ENCODE results near the gene KLHDC7A. TPM values are rescaled to one million over a fixed set of nuclear protein-coding genes. Genes with fewer than 3 reads are reported as not detected.

The KLHDC7A gene
- total RNA-seq, 2 experiments from 2014 or later, result not detected

GRCh38 chr1:18463063-18463462, 17.7 kb upstream of the KLHDC7A start:
- no peak for DNase-seq
- no peak overlapping the region for H3K27ac Mint-ChIP-seq
- CTCF ChIA-PET, result no interaction called here
- no peaks in the 10 kb centered on the region for H3K9me3 Mint-ChIP-seq (ENCODE audit: low read depth)
- ATAC-seq, result no peak
- no peaks in the 10 kb centered on the region for H3K36me3 Mint-ChIP-seq
- no peaks in the 10 kb centered on the region for H3K4me1 Mint-ChIP-seq
- no peak overlapping the region for H3K4me3 Mint-ChIP-seq
- H3K27me3 Mint-ChIP-seq, result no peaks in the 10 kb centered on the region

DNA sequence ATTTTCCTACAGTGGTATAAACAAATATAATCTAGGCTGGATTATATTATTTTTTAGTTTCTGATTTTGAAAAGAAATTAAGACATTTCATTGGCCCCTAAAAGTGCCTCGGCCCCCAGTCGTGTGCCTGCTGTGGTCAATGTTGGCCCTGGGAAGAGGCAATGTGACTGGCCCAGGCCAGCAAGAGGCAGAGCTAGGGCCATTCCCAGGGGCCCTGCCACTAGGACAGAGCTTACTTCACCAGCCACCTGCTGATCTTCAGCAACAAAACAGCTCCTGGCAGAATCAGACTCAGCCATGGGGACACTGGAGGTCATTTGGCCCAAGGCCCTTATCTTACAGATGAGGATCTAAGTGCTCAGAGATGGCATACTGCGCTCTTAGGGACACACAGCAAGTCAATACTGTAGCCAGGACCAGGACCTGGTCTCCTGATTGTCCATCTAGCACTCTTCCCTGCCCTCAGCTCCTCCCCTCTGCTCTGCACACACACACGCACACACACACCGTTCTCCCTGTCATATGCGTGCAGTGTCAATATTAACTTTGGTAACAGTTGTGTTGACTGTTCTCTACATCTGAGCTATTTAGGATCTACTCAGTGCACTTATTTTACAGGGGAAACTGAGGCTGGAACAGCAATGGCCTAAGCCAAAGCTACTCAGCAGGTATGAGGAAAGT, 16.6 kb upstream of the KLHDC7A start:
- H3K4me3 Mint-ChIP-seq, result no peak overlapping the region
- H3K9me3 Mint-ChIP-seq (ENCODE audit: low read depth), result no peaks in the 10 kb centered on the region
- no peaks in the 10 kb centered on the region for H3K27me3 Mint-ChIP-seq
- DNase-seq (no peak), ATAC-seq (no peak)
- H3K36me3 Mint-ChIP-seq, result no peaks in the 10 kb centered on the region
- no peaks in the 10 kb centered on the region for H3K4me1 Mint-ChIP-seq
- H3K27ac Mint-ChIP-seq, result no peak overlapping the region
- CTCF ChIA-PET, result no interaction called here

GRCh38 chr1:18464665-18465050, 16.1 kb upstream of the KLHDC7A start:
- H3K4me1 Mint-ChIP-seq, result no peaks in the 10 kb centered on the region
- DNase-seq, result no peak
- CTCF ChIA-PET, result no interaction called here
- no peak for ATAC-seq
- H3K27me3 Mint-ChIP-seq, result no peaks in the 10 kb centered on the region
- H3K36me3 Mint-ChIP-seq, result no peaks in the 10 kb centered on the region
- no peak overlapping the region for H3K4me3 Mint-ChIP-seq
- H3K9me3 Mint-ChIP-seq (ENCODE audit: low read depth), result no peaks in the 10 kb centered on the region
- H3K27ac Mint-ChIP-seq, result no peak overlapping the region

GRCh38 chr1:18466676-18467075, 14.1 kb upstream of the KLHDC7A start:
- Mint-ChIP-seq H3K9me3 (ENCODE audit: low read depth) (no peaks in the 10 kb centered on the region), H3K27ac (no peak overlapping the region), H3K4me1 (no peaks in the 10 kb centered on the region), H3K36me3 (no peaks in the 10 kb centered on the region), H3K27me3 (no peaks in the 10 kb centered on the region), H3K4me3 (no peak overlapping the region)
- DNase-seq (no peak), ATAC-seq (no peak)
- CTCF ChIA-PET, result no interaction called here

- H3K9me3 Mint-ChIP-seq (ENCODE audit: low read depth), result no peaks in the 10 kb centered on the region
- CTCF ChIA-PET, result no interaction called here
Measured at GRCh38 chr1:18468570-18468969, 12.2 kb upstream of the KLHDC7A start.

DNA sequence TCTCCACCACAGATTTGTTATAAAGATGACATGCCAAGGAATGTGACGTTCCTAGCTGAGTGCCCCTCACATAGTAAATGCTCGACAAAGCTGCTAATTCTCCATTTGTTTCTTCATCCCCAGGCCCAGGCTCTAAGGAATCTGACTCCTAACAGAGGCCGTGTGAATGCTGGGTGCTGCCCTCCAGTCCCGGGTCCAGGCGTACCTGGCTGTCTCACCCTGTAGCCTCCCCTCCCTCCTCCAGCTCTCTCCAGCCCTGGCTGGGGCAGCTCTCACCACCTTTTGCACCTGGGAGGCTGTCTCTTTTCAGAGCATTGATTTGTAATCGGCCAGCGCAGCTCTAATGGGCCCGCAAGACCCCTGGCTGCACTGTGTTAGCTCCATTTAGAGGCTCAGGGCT, 11.2 kb upstream of the KLHDC7A start:
- no peak overlapping the region for H3K4me3 Mint-ChIP-seq
- CTCF ChIA-PET, result no interaction called here
- no peaks in the 10 kb centered on the region for H3K9me3 Mint-ChIP-seq (ENCODE audit: low read depth)
- no peak overlapping the region for H3K27ac Mint-ChIP-seq
- no peaks in the 10 kb centered on the region for H3K27me3 Mint-ChIP-seq
- no peaks in the 10 kb centered on the region for H3K4me1 Mint-ChIP-seq
- ATAC-seq (no peak), DNase-seq (no peak)
- H3K36me3 Mint-ChIP-seq, result no peaks in the 10 kb centered on the region

More at GRCh38 chr1:18468570-18468969, 12.2 kb upstream of the KLHDC7A start:
- no peak overlapping the region for H3K27ac Mint-ChIP-seq
- H3K27me3 Mint-ChIP-seq, result no peaks in the 10 kb centered on the region
- no peaks in the 10 kb centered on the region for H3K4me1 Mint-ChIP-seq
- no peak for ATAC-seq
- H3K36me3 Mint-ChIP-seq, result no peaks in the 10 kb centered on the region
- no peak overlapping the region for H3K4me3 Mint-ChIP-seq
- DNase-seq, result no peak

- Mint-ChIP-seq H3K27ac (no peak overlapping the region), H3K9me3 (ENCODE audit: low read depth) (no peaks in the 10 kb centered on the region), H3K27me3 (no peaks in the 10 kb centered on the region), H3K4me3 (no peak overlapping the region), H3K36me3 (no peaks in the 10 kb centered on the region), H3K4me1 (no peaks in the 10 kb centered on the region)
- DNase-seq (no peak), ATAC-seq (no peak)
- CTCF ChIA-PET, result no interaction called here
Measured at GRCh38 chr1:18470671-18471355, 9.9 kb upstream of the KLHDC7A start.

DNA sequence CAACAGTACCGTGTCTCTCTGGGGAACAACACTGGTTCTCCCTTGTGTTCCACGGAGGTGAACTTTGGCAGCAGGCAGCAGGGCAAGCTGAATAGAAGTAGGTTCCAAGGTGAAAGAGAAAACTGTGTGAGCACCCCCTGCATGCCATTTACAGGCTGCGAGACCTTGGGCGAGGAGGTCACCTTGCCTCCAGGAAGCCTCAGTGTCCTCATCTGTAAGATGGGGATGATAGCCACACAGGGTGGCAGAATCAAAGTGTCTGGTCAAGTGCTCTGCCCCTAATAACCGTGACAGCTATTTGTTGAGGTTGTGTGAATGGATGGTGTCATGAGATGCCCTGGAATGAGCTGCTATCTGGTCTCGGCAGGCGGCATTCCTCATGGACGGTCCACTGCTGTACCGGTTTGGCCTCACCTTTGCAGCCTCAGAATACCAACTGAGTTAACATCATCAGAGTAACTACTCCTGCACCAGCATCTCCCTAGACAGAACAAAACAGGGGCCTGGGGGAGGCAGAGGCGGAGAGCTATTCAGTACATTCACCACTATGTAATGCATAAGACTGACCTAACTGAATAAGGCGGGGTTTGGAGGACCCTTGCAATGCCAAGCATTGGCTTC, 7.4 kb upstream of the KLHDC7A start:
- peaks cover 1% of the 10 kb centered on the region for H3K4me1 Mint-ChIP-seq
- no peak for DNase-seq
- H3K27ac Mint-ChIP-seq, result no peak overlapping the region

GRCh38 chr1:18474559-18475175, 6.1 kb upstream of the KLHDC7A start:
- H3K4me1 Mint-ChIP-seq, result peaks cover 9% of the 10 kb centered on the region
- no peaks in the 10 kb centered on the region for H3K36me3 Mint-ChIP-seq
- no peaks in the 10 kb centered on the region for H3K9me3 Mint-ChIP-seq (ENCODE audit: low read depth)
- DNase-seq (no peak), ATAC-seq (no peak)
- H3K27me3 Mint-ChIP-seq, result no peaks in the 10 kb centered on the region
- no peak overlapping the region for H3K27ac Mint-ChIP-seq
- CTCF ChIA-PET, result no interaction called here
- H3K4me3 Mint-ChIP-seq, result no peak overlapping the region

More for the DNA sequence above, 7.4 kb upstream of the KLHDC7A start:
- Mint-ChIP-seq H3K4me3 (no peak overlapping the region), H3K9me3 (ENCODE audit: low read depth) (no peaks in the 10 kb centered on the region), H3K36me3 (no peaks in the 10 kb centered on the region), H3K27me3 (no peaks in the 10 kb centered on the region)
- CTCF ChIA-PET, result interaction anchor here (0.6 kb wide), 1 partner anchor 83 kb away, joined by 3 read pairs; no protein-coding TSS in a partner anchor
- ATAC-seq, result no peak

DNA sequence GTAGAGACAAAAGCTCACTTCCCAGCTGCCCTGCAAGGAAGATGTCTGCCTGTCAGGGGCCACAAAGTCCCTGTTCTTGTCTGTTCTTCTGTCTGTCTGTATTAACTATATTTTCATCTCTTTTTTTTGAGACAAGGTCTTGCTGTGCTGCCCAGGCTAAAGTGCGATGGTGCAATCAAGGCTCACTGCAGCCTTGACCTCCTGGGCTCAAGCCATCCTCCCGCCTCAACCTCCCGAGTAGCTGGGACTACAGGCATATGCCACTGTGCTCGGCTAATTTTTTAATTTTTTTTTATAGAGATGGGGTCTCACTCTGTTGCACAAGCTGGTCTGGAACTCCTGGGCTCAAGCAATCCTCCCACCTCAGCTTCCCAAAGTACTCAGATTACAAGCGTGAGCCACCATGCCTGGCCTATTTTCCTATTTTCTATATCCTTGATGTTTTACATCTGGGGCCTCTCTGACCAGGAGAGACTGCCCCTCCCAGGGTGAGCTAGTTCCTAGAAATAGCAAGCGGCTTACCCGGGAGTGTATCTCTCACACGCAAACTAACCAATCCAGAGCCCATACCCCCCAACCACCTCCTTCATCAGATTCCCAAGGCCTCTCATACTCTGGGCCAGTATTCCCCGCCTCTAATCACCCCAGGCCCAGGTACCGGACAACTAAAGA, 5.4 kb upstream of the KLHDC7A start:
- H3K9me3 Mint-ChIP-seq (ENCODE audit: low read depth), result no peaks in the 10 kb centered on the region
- CTCF ChIA-PET, result no interaction called here
- peaks cover 11% of the 10 kb centered on the region for H3K4me1 Mint-ChIP-seq
- ATAC-seq (no peak), DNase-seq (no peak)
- H3K27ac Mint-ChIP-seq, result no peak overlapping the region
- H3K36me3 Mint-ChIP-seq, result no peaks in the 10 kb centered on the region
- H3K27me3 Mint-ChIP-seq, result no peaks in the 10 kb centered on the region
- no peak overlapping the region for H3K4me3 Mint-ChIP-seq

DNA sequence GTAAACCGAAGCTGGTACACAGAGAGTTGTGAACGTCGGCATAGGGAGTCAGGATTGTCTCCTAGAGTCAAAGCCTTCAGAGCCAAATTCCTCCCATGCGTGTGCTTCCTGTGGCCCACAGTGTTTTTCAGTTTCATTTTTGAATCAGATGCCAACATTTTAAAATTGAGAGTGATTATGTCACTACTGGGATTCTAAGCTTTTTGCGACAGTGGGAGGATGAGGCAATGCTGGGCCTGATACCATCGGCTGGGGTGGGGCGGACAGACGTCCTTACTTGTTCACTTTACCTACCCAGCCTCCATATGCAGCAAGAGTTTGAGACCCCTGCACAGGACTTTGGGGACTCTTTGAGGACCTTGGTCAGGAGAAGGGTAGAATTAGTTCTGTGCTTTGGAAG, 1.3 kb upstream of the KLHDC7A start:
- Mint-ChIP-seq H3K9me3 (ENCODE audit: low read depth) (no peaks in the 10 kb centered on the region), H3K27me3 (no peaks in the 10 kb centered on the region), H3K36me3 (no peaks in the 10 kb centered on the region), H3K4me3 (no peak overlapping the region), H3K4me1 (peaks cover 11% of the 10 kb centered on the region), H3K27ac (no peak overlapping the region)
- ATAC-seq (no peak), DNase-seq (no peak)
- CTCF ChIA-PET, result no interaction called here

GRCh38 chr1:18481190-18481920, 625 bp downstream of the KLHDC7A start:
- no peak for ATAC-seq
- CTCF ChIA-PET, result no interaction called here

More at GRCh38 chr1:18481190-18481920, 625 bp downstream of the KLHDC7A start:
- DNase-seq, result no peak
- no peak overlapping the region for H3K4me3 Mint-ChIP-seq
- H3K9me3 Mint-ChIP-seq (ENCODE audit: low read depth), result no peaks in the 10 kb centered on the region
- no peak overlapping the region for H3K27ac Mint-ChIP-seq
- no peaks in the 10 kb centered on the region for H3K27me3 Mint-ChIP-seq
- no peaks in the 10 kb centered on the region for H3K36me3 Mint-ChIP-seq
- peaks cover 11% of the 10 kb centered on the region for H3K4me1 Mint-ChIP-seq
